Measurements from ENCODE around the gene PRKG1.

GRCh38 chr10:51918884-51919325, 844.6 kb downstream of the PRKG1 start:
- TF ChIP-seq, protein P1, sequence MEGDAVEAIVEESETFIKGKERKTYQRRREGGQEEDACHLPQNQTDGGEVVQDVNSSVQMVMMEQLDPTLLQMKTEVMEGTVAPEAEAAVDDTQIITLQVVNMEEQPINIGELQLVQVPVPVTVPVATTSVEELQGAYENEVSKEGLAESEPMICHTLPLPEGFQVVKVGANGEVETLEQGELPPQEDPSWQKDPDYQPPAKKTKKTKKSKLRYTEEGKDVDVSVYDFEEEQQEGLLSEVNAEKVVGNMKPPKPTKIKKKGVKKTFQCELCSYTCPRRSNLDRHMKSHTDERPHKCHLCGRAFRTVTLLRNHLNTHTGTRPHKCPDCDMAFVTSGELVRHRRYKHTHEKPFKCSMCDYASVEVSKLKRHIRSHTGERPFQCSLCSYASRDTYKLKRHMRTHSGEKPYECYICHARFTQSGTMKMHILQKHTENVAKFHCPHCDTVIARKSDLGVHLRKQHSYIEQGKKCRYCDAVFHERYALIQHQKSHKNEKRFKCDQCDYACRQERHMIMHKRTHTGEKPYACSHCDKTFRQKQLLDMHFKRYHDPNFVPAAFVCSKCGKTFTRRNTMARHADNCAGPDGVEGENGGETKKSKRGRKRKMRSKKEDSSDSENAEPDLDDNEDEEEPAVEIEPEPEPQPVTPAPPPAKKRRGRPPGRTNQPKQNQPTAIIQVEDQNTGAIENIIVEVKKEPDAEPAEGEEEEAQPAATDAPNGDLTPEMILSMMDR (IDR thresholded peaks at IDR 0.05) = no peak
- no peak for TF ChIP-seq POLR2A (IDR thresholded peaks at IDR 0.05)

Data from Peyer's patch (tissue), 4 donors.